ACC112 (cell line): Measurements from ENCODE around the gene RGS3.
A peak's percentile ranks its signal among the peaks of the same experiment; 100 is the strongest.

Experiments used
- H2AFZ ChIP-seq: fragments of 200-600 bp; sonication (generic); one replicate; pipeline ENCODE4 v1.6.0; 2017; ENCODE audit warnings: antibody characterized with exemption, low read length; ENCODE audit not compliant: unreplicated experiment
- H3K27ac ChIP-seq: fragments of 200-600 bp; sonication (generic); 2 replicates; pipeline ENCODE4 v1.5.1; 2014; ENCODE audit warnings: low read depth, mild to moderate bottlenecking, antibody characterized with exemption, low read length, moderate library complexity
- H3K27me3 ChIP-seq: fragments of 200-600 bp; sonication (generic); 2 replicates; pipeline ENCODE4 v1.6.1; 2014; ENCODE audit warnings: mild to moderate bottlenecking, antibody characterized with exemption, low read length, moderate library complexity, mixed read lengths; ENCODE audit not compliant: insufficient read depth
- H3K36me3 ChIP-seq: fragments of 200-600 bp; sonication (generic); 2 replicates; pipeline ENCODE4 v1.6.1; 2016; ENCODE audit warnings: mild to moderate bottlenecking, antibody characterized with exemption, low read length, moderate library complexity, mixed read lengths; ENCODE audit not compliant: insufficient read depth
- H3K4me1 ChIP-seq: fragments of 200-600 bp; sonication (generic); one replicate; pipeline ENCODE4 v1.6.1; 2016; ENCODE audit warnings: low read length, mixed read lengths; ENCODE audit not compliant: insufficient read depth, unreplicated experiment, control insufficient read depth
- H3K4me3 ChIP-seq: fragments of 200-600 bp; sonication (generic); 2 replicates; pipeline ENCODE4 v1.5.1; 2014; ENCODE audit warnings: mild to moderate bottlenecking, low read depth, low read length
- H3K79me2 ChIP-seq: fragments of 200-600 bp; sonication (generic); one replicate; pipeline ENCODE4 v1.6.0; 2016; ENCODE audit warnings: low read length; ENCODE audit not compliant: control insufficient read depth, unreplicated experiment, insufficient read depth

RGS3 gene

GRCh38 chr9:113616621-113617496, 153.3 kb downstream of the RGS3 start:
- Histone ChIP-seq H3K36me3 (no peaks in the 10 kb centered on the region), H3K79me2 (no peaks in the 10 kb centered on the region), H3K4me3 (no peak overlapping the region), H2AFZ (no peak overlapping the region), H3K27me3 (no peaks in the 10 kb centered on the region), H3K4me1 (peaks cover 35% of the 10 kb centered on the region), H3K27ac (no peak overlapping the region)

GRCh38 chr9:113617550-113617949, 154.0 kb downstream of the RGS3 start:
- no peaks in the 10 kb centered on the region for H3K36me3 ChIP-seq
- H2AFZ ChIP-seq = no peak overlapping the region
- no peaks in the 10 kb centered on the region for H3K79me2 ChIP-seq
- no peak overlapping the region for H3K27ac ChIP-seq
- H3K4me3 ChIP-seq = no peak overlapping the region
- no peaks in the 10 kb centered on the region for H3K27me3 ChIP-seq
- H3K4me1 ChIP-seq = peaks cover 41% of the 10 kb centered on the region

GRCh38 chr9:113618836-113619490, 155.4 kb downstream of the RGS3 start:
- no peaks in the 10 kb centered on the region for H3K27me3 ChIP-seq
- no peaks in the 10 kb centered on the region for H3K36me3 ChIP-seq
- H3K4me3 ChIP-seq = no peak overlapping the region
- no peak overlapping the region for H3K27ac ChIP-seq
- peaks cover 56% of the 10 kb centered on the region for H3K4me1 ChIP-seq
- H3K79me2 ChIP-seq = no peaks in the 10 kb centered on the region
- H2AFZ ChIP-seq = no peak overlapping the region

- Histone ChIP-seq H3K4me1 (peaks cover 54% of the 10 kb centered on the region), H3K36me3 (no peaks in the 10 kb centered on the region)
Observed at GRCh38 chr9:113619491-113620376, 156.2 kb downstream of the RGS3 start.

GRCh38 chr9:113620377-113621161, 157.0 kb downstream of the RGS3 start:
- Histone ChIP-seq H3K79me2 (no peaks in the 10 kb centered on the region), H3K27ac (peak overlapping the region; percentile 96), H3K27me3 (no peaks in the 10 kb centered on the region), H3K4me1 (peaks cover 52% of the 10 kb centered on the region), H3K36me3 (no peaks in the 10 kb centered on the region), H2AFZ (peak overlapping the region; percentile 42), H3K4me3 (peak overlapping the region; percentile 20; the same call in 1 of the 2 replicates)

More at GRCh38 chr9:113619491-113620376, 156.2 kb downstream of the RGS3 start:
- Histone ChIP-seq H3K79me2 (no peaks in the 10 kb centered on the region), H2AFZ (peak overlapping the region; percentile 42), H3K27me3 (no peaks in the 10 kb centered on the region), H3K27ac (peak overlapping the region; percentile 96), H3K4me3 (no peak overlapping the region)

- Histone ChIP-seq H3K4me3 (peak overlapping the region; percentile 20; the same call in 1 of the 2 replicates), H3K36me3 (no peaks in the 10 kb centered on the region), H3K79me2 (no peaks in the 10 kb centered on the region), H3K27ac (peak overlapping the region; percentile 96), H3K27me3 (no peaks in the 10 kb centered on the region), H3K4me1 (peaks cover 52% of the 10 kb centered on the region), H2AFZ (peak overlapping the region; percentile 42)
Observed at GRCh38 chr9:113621309-113621791, 157.8 kb downstream of the RGS3 start.

GRCh38 chr9:113621980-113622379, 158.5 kb downstream of the RGS3 start:
- H3K79me2 ChIP-seq = no peaks in the 10 kb centered on the region
- no peaks in the 10 kb centered on the region for H3K36me3 ChIP-seq
- H3K27ac ChIP-seq = peak overlapping the region; percentile 96
- no peaks in the 10 kb centered on the region for H3K27me3 ChIP-seq
- H3K4me1 ChIP-seq = peaks cover 52% of the 10 kb centered on the region
- H2AFZ ChIP-seq = no peak overlapping the region
- H3K4me3 ChIP-seq = peak overlapping the region; percentile 1; the same call in 1 of the 2 replicates

- Histone ChIP-seq H3K27me3 (no peaks in the 10 kb centered on the region), H3K4me1 (peaks cover 52% of the 10 kb centered on the region), H3K79me2 (no peaks in the 10 kb centered on the region), H2AFZ (no peak overlapping the region), H3K36me3 (no peaks in the 10 kb centered on the region), H3K4me3 (peak overlapping the region; percentile 1; the same call in 1 of the 2 replicates), H3K27ac (peak overlapping the region; percentile 96)
Observed at GRCh38 chr9:113622600-113623400, 159.3 kb downstream of the RGS3 start.

- no peak overlapping the region for H2AFZ ChIP-seq
- H3K79me2 ChIP-seq = no peaks in the 10 kb centered on the region
- peak overlapping the region; percentile 96; the same call in 1 of the 2 replicates for H3K27ac ChIP-seq
- no peak overlapping the region for H3K4me3 ChIP-seq
- H3K27me3 ChIP-seq = no peaks in the 10 kb centered on the region
- peaks cover 52% of the 10 kb centered on the region for H3K4me1 ChIP-seq
- H3K36me3 ChIP-seq = no peaks in the 10 kb centered on the region
Observed at GRCh38 chr9:113623851-113624485, 160.4 kb downstream of the RGS3 start.
